Neutrophil (primary cell): ENCODE measurements around the gene GRIK3.

Experiments used
- H3K27ac ChIP-seq: fragments of 200-600 bp; sonication (generic); 2 replicates; pipeline ENCODE4 v1.5.1; 2016; ENCODE audit warnings: mild to moderate bottlenecking, moderate library complexity
- H3K27me3 ChIP-seq: fragments of 200-600 bp; sonication (generic); 2 replicates; pipeline ENCODE4 v1.6.0; 2016; ENCODE audit warnings: mild to moderate bottlenecking
- H3K36me3 ChIP-seq: fragments of 200-600 bp; sonication (generic); 2 replicates; pipeline ENCODE4 v1.5.1; 2017
- H3K4me1 ChIP-seq, 2 experiments: fragments of 200-600 bp in 1 of 2; sonication (generic) in 1 of 2; 1 replicate in 1 of 2; 2 replicates in 1 of 2; pipeline versions ENCODE4 v1.5.1 to v1.6.1; 2013 to 2016; ENCODE audit warnings: low read depth in 1 of 2, low read length in 1 of 2, mild to moderate bottlenecking in 1 of 2, moderate library complexity in 1 of 2; ENCODE audit not compliant: control insufficient read depth in 1 of 2, insufficient read depth in 1 of 2
- H3K4me3 ChIP-seq, 2 experiments: fragments of 200-600 bp in 1 of 2; sonication (generic) in 1 of 2; 1 replicate in 1 of 2; 2 replicates in 1 of 2; pipeline ENCODE4 v1.5.1; 2013 to 2016; ENCODE audit warnings: low read depth in 1 of 2, low read length in 1 of 2, mild to moderate bottlenecking in 1 of 2, moderate library complexity in 1 of 2
- H3K9me3 ChIP-seq: fragments of 200-600 bp; sonication (generic); 2 replicates; pipeline ENCODE4 v1.5.1; 2016
- TF ChIP-seq, protein P1 (sequence below): fragments of 200-600 bp; sonication (generic); IDR thresholded peaks from 2 replicates; pipeline ENCODE4 v1.5.1; 2016; ENCODE audit warnings: antibody characterized with exemption

Gene GRIK3

DNA sequence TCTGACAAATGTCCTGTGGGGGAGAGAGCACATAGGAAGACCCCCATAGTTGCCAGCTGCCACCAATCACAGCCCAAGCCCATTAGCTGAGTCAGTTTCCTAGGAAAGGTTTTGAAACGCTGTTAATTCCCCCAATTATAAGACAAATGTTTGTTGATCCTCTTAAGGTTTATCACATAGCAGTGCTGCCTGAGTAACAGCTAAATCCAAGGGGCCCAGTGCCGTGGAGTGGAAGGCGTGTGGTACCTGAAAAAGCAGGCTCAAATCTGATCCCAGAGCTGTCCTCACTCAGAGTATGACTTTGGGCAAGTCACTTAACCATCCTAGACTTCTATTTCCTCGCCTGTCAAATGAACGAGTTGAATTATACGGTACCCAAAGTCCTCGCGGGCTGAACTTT lies 69.5 kb downstream of the GRIK3 start:
- Histone ChIP-seq H3K27ac (no peak overlapping the region), H3K9me3 (no peaks in the 10 kb centered on the region), H3K4me1 (no peaks in the 10 kb centered on the region), H3K4me3 (no peak overlapping the region), H3K36me3 (no peaks in the 10 kb centered on the region), H3K27me3 (no peaks in the 10 kb centered on the region)
- TF ChIP-seq, protein P1, sequence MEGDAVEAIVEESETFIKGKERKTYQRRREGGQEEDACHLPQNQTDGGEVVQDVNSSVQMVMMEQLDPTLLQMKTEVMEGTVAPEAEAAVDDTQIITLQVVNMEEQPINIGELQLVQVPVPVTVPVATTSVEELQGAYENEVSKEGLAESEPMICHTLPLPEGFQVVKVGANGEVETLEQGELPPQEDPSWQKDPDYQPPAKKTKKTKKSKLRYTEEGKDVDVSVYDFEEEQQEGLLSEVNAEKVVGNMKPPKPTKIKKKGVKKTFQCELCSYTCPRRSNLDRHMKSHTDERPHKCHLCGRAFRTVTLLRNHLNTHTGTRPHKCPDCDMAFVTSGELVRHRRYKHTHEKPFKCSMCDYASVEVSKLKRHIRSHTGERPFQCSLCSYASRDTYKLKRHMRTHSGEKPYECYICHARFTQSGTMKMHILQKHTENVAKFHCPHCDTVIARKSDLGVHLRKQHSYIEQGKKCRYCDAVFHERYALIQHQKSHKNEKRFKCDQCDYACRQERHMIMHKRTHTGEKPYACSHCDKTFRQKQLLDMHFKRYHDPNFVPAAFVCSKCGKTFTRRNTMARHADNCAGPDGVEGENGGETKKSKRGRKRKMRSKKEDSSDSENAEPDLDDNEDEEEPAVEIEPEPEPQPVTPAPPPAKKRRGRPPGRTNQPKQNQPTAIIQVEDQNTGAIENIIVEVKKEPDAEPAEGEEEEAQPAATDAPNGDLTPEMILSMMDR: no peak

DNA sequence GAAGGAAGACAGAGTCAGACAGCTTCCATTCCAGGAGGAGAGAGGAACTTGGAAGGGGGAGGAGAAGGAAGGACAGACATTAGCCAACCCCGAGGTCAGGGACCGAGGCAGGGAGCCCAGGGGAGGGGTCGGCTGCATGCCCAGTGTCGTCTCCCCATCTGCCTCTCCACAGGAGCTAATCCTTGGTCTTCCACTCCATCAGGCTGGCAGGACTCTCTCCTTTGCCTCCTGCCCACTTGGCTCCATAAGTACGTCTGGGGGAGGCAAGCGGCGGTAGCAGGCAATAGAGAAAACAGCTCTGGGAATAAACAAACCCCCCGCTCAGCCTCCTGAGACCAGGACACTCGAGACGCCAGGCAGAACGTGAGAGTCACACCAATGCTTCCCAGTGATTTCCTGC lies 71.3 kb downstream of the GRIK3 start:
- no peak overlapping the region for H3K27ac ChIP-seq
- TF ChIP-seq, protein P1: no peak
- H3K36me3 ChIP-seq: no peaks in the 10 kb centered on the region
- no peaks in the 10 kb centered on the region for H3K27me3 ChIP-seq
- no peaks in the 10 kb centered on the region for H3K9me3 ChIP-seq
- H3K4me3 ChIP-seq: no peak overlapping the region
- no peaks in the 10 kb centered on the region for H3K4me1 ChIP-seq

DNA sequence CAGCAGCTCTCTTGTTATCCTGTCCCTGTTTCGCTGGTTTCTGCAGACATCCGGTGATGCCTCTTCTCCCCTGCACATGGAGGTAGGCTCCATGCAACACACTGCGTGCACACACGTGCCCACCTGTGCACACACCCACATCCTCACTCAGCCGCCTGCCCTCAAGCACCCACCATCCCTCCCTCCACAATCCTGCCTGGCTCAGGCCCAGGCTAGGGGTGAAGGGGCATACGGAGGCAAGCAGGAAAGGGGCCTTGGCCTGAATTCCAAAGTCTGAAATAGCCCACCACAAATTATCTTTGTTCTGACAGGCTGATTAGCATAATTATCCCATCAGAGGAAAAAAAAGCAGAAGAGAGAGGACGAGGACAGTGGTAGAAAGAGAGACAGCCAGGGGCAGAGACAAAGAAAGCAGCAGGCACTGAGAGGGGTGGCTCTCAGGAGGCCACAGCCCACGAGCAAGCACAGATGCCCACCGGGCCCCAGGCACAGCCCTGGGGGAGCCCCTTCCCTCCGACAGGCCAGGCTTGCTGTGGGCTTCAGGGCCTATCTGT lies 73.2 kb downstream of the GRIK3 start:
- H3K9me3 ChIP-seq: no peaks in the 10 kb centered on the region
- H3K4me3 ChIP-seq: no peak overlapping the region
- TF ChIP-seq, protein P1: no peak
- H3K36me3 ChIP-seq: no peaks in the 10 kb centered on the region
- no peaks in the 10 kb centered on the region for H3K4me1 ChIP-seq
- H3K27me3 ChIP-seq: no peaks in the 10 kb centered on the region
- no peak overlapping the region for H3K27ac ChIP-seq

DNA sequence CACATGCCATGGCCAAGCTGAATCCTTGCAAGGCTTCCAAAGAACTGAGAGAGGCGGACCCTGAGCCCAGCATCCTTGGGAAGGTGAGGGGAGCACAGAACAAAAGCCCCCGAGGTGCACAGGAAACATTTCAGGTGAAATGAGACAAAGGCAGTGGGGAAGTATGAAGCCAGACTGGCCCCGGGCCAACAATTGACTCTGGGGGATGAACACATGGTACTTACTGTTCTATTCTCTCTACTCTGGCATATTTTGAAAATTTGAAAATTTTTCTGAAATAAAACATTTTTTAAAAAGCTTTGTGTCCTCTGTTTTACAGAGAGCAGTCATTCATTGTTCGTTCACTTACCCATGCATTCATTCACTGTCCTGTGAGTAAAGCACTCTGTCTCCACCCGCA lies 77.7 kb downstream of the GRIK3 start:
- Histone ChIP-seq H3K4me1 (no peaks in the 10 kb centered on the region), H3K9me3 (no peaks in the 10 kb centered on the region), H3K27ac (no peak overlapping the region), H3K36me3 (no peaks in the 10 kb centered on the region), H3K27me3 (no peaks in the 10 kb centered on the region), H3K4me3 (no peak overlapping the region)
- TF ChIP-seq, protein P1: no peak

DNA sequence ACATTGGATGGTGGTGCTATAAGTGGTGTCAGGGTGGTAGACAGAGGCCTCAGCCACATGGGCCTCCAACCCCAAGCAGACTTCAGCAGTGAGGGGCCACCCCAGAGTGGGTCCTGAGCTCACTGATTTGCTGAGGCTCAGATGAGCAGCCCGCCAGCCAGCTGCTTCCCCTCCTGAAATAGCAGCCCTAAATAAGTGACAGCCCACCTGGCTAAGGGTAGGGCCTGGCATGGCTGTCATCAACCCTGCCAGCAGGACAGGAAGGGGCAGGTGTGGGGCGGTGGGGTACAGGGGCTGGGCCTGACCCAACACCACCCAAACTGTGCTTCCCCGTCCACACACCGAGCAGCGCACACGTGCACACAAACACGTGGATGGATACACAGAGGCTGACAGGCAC lies 79.3 kb downstream of the GRIK3 start:
- H3K4me3 ChIP-seq: no peak overlapping the region
- H3K4me1 ChIP-seq: no peaks in the 10 kb centered on the region
- H3K9me3 ChIP-seq: no peaks in the 10 kb centered on the region
- TF ChIP-seq, protein P1: no peak
- H3K36me3 ChIP-seq: no peaks in the 10 kb centered on the region
- no peaks in the 10 kb centered on the region for H3K27me3 ChIP-seq
- no peak overlapping the region for H3K27ac ChIP-seq

DNA sequence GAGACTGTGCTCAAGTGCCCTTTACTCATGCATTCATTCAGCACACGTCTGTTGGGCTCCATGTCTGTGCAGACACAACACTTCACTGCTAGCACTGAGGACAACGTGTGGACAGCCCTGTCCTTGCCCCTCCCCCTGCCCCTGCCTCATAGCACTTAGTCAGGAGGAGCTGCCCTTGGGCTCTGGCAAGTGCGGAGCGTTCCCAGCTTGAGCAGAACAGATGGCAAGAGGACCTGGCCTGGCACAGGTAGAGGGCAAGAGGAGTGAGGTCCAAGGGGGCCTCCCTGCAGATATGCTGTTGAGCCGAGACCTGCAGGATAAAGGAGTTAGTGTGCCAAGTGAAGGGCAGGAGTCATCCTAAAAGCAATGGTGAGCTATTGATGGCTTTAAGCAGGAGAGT lies 81.3 kb downstream of the GRIK3 start:
- H3K4me1 ChIP-seq: no peaks in the 10 kb centered on the region

More for the DNA sequence above, 81.3 kb downstream of the GRIK3 start:
- Histone ChIP-seq H3K4me3 (no peak overlapping the region), H3K9me3 (no peaks in the 10 kb centered on the region), H3K27me3 (no peaks in the 10 kb centered on the region), H3K27ac (no peak overlapping the region), H3K36me3 (no peaks in the 10 kb centered on the region)
- TF ChIP-seq, protein P1: no peak
